HG02870 (cell line): ENCODE data around the gene TMED3.
"Not testable (repeated sequence)": the region's sequence is repeated elsewhere in the genome, so short reads cannot be mapped to it uniquely, and the experiment has no call there.

ENCODE experiments used
- ATAC-seq: cut with Tn5 transposase; IDR thresholded peaks from one replicate; pipeline ENCODE4 v1.9.1; 2021; ENCODE audit warnings: mild to moderate bottlenecking, moderate library complexity; ENCODE audit not compliant: unreplicated experiment

The TMED3 gene

DNA sequence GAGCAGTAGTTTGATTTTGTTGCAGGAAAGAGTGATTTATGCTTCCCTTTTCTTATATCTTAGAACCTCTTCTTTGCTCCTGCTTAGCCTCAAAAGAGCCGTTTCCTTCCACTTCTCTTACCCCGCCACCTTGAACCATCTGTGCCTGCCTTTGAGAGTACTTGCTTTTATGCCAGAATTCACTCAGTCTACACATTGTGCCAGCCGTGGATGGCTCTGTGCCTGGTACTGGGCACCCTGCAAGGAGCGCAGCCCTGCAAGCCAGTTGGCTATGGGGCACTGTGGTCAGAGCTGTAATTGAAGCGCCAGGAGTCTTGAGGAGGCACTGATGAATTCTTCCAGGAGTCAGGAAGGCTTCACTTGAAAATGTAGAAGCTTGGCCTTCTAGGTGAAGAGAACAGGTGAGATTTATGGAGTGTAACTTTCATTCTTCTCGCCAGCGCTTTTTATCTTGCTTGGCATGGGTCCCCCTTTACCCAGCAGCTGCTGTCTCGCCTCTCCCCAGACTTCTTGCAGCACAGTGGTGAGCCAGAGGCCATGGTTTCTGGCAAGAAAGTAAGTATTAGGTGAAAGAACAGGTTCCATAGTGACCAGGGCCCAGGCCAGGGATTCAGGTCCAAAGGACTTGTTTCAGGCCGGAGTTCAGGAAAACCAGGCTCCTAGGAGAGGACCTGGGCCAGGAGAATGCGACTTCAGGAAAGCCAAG, 4.9 kb downstream of the TMED3 start:
- no peak for ATAC-seq

DNA sequence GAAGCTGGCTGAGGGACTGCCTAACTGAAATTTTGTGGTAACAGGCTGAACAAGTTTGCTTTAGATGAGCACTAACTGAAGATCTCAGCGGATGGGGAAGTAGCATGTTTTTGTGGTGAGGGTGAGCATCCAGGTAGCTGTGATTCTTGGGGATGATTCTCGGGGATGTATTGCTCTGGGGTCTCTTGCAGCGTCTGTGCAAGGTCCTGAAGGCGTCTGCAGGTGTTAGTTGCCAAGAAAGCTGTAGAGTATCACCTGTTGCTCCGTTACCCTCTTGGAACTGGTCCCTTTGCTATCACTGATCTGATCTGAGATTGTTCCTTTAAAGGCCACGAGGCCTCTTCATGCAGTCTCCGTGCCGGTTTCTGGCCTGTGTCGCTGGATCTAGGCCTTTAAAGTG, 6.0 kb downstream of the TMED3 start:
- ATAC-seq: no peak

DNA sequence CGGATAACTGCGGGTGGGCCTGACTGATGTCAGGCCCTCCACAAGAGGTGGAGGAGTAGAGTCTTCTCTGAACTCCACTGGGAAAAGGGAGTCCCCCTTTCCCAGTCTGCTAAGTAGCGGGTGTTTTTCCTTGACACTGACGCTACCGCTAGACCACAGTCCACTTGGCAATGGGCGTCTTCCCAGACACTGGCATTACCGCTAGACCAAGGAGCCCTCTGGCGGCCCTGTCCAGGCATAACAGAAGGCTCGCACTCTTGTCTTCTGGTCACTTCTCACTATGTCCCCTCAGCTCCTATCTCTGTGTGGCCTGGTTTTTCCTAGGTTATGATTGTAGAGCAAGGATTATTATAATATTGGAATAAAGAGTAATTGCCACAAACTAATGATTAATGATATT, 9.1 kb downstream of the TMED3 start:
- not testable (repeated sequence) for ATAC-seq

DNA sequence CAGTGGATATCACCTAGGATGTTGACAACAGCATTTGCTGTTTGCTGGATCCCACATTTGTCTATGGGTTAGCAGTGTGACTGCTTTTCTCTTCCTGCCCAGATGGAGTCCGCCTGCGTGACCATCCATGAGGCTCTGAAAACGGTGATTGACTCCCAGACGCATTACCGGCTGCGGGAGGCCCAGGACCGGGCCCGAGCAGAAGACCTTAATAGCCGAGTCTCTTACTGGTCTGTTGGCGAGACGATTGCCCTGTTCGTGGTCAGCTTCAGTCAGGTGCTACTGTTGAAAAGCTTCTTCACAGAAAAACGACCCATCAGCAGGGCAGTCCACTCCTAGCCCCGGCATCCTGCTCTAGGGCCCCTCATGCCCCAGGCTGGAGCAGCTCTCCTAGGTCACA, 11.0 kb downstream of the TMED3 start:
- ATAC-seq: no peak

DNA sequence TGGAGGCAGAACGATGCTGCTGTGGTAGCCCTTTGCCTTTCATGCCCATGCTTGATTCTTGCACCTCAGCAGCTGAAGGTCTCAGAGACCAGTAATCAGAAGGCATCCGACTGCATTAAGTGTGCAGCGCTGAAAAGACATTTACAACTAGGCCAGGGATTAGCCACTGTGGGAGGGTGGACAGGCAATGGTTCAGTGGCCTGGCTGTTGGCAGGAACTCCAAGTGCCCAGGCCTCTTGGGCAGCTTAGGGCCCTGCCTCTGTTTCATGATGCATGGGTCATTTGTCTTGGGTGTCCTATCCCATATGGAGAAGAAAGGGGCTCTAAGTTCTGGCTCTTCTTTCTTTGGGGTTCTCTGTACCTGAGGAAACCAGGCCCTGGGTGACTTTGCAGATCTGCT, 11.4 kb downstream of the TMED3 start:
- ATAC-seq: no peak

DNA sequence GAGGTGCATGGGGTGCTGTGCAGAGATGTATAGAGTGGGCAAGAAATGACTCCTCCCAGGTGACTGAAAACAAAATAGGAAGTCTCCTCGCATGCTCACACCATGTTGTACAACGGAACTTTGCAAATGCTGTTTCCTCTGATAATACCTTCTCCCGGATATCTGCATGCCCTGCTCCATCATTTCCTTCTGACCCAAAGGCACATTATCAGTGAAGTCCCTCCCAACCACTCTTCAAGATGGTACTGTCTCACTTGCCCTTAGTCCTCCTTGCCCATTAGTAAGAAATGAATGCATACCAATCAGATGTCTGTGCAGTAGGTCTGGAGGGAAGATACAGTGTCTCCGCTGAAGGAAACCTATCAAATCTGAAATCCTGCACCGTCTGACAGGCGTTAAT, 12.0 kb downstream of the TMED3 start:
- ATAC-seq: no peak

DNA sequence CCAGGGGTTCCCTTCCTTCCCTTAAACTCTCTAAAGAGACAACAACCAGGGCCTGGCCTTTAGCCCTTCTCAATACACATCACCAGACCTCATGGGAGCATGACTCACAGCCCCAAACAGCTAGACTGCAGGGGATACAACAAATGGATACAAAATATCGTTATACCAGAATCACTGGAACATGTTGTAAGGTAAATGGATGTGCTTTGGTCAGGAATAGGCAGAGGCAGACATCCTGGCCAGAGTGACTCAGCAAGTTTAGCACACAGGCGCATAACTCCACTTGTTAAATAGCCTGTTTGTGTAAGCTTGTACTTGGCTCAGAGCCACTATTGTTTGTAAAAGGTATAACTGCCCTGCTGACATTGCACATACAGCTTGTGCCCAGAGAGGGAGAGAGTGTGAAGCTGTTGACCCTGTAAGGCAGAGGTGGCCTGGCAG, 18.3 kb downstream of the TMED3 start:
- no peak for ATAC-seq

DNA sequence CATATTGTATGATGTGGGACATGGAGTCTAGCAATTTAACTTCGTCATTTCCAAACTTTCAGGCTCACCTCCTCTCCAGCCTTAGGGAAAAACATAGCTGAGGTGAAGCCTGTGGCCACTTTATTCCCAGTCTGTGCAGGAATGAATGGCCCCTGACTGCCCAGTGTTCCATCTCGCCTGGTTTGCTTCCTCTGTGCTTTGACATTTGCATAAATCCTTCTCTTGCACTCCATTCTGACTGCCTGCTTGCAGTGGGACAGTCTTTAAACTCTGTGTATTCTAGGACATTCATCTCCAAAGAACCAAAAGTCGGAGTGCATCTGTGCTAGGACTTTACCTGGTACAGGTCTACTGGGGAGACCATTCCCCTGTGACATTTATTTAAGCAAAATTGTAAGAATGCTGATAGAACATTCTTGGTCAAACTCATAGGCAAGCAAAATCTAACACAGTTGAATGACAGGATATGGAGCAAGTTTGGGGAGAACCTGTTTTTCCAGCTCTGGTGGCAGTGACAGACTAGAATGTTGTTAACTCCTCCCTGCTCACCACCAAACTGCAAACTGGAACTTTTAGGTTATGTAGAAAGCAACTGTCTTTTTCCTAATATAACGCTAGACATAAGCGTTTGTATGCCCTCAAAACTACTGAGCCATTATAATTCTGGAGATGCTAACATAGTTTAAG, 22.1 kb downstream of the TMED3 start:
- ATAC-seq: no peak

DNA sequence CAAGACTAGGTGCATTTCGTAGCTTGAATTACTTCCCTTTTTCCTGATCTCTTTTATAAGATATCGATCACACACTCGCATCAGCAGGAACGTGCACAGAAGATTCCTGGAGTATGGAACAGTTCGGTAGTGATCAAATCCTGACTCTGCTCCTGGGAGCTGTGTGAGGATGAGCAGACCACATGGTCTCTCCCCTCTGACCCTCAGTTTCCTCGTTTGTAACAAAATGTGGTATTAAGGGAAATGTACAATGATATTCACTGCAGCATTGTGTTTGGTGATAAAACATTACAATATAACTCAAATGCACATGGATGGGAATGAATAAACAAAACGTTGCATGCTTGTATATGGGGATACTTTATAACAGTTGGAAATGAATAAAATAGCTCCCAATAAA, 26.7 kb downstream of the TMED3 start:
- no peak for ATAC-seq

DNA sequence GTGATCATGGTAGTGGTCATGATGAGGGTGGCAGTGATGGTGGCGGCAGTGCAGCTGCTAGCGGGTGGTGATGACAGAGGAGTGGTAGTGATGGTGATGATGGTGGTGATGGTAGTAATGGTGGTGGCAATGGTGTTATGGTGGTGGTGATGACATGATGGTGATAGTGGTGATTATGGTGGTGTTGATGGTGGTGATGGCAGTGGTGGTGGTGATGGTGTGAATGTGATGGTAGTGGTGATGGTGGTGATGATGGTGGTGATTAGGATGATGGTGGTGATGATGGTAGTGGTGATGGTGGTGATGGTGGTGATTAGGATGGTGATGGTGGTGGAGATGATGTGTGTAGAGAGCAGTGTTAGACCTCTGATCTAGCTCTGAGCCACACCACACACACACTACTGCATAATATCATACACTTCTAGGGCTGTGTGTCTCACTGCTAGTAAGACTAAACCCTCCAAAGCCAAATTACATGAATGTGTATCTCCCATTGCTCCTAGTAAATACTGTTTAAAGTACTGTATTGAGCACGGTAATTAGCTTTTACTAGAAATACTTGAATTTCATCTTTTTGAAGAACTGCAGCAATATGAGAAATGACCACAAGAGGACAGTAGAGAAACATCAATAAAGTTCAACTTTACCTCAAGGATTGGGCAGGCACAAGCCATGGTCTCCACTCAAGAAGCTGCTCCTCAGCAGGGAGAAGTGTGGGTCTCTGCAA, 28.8 kb downstream of the TMED3 start:
- ATAC-seq: no peak

DNA sequence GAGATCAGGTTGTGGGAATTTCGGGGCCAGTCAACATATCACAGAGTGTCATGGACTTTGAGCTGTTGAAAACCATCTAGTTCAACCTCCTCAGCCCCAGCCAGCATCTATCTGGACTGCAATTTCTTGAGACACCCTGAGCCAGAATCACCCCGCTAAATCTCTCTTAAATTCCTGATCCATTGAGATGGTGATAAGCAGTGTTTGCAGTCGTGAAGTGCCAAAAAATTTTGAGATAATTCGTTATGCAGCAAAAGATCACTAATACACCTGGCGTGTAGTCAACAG, 29.3 kb downstream of the TMED3 start:
- ATAC-seq: no peak

DNA sequence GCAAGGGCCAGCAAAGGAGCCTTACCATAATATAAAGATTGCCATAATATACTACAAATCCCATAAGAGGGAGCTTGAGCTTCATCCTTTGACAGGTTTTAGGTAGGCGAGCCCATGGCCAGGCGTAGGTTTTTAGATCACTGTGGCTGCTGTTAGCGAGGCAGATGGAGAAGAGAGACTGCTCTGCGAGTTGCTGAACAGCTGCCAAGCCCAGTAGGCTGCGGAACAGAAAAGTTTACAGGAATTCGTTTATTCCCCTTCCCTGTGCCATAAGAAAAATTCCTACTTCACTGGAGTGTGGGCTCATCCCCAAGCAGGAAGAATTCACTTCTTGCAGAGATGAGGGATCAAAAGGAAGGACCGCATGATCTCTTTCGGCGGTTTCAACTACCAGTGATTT, 30.5 kb downstream of the TMED3 start:
- no peak for ATAC-seq

DNA sequence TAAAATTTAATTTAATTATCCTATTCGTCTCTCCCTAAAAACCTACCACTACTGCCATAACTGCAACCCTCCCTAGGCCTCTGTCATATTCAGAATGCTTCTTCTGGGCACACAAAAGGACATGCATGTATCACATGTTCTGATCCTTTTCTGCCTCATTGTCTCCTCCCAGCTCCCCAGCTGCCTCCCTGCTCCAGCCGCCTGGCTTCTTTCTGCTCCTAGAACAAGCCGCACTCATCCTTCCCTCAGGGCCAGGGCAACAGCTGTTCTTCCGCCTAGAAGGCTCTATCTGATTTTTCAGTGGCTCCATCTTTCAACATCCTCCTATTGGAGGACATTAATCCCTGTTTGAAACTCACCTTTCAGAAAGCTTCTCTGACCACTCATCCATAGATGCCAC, 38.6 kb downstream of the TMED3 start:
- no peak for ATAC-seq

DNA sequence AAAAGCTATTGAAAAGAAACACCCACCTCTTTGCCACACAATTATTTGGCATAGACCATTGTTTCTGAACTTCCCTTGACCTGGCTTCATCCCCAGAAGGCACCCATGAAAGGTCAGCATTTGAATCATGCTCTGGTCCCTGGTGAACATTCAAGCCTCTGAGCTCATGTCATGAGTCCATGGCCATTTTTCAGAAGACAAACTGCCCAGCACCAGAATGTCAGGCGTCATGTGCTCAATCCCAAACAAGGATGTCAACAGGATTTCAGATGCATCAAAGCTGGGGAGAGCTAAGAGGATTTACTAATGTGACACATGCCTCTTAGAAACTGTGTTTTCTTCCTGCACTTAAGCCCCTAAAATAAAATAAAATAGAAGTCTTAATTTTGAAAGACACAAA, 41.3 kb downstream of the TMED3 start:
- no peak for ATAC-seq

DNA sequence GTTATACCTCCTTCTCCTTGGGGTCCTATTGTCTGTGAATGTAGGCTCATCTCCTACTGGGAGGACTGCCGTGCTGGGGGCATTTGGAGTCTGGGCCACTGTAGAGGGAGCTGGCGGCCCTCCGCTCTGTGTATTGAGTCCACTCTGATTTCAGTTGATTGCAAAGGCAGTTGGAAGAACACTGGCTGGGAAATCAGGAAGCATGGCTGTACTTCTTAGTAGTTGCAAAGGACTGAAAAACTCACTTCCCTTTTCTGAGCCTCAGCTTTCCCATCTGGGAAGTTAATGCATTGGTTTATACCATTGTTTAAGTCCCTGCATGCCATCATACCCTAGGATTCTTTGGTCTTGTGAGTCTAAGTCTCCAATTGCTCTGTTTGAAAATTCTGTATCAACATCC, 46.7 kb downstream of the TMED3 start:
- ATAC-seq: no peak

DNA sequence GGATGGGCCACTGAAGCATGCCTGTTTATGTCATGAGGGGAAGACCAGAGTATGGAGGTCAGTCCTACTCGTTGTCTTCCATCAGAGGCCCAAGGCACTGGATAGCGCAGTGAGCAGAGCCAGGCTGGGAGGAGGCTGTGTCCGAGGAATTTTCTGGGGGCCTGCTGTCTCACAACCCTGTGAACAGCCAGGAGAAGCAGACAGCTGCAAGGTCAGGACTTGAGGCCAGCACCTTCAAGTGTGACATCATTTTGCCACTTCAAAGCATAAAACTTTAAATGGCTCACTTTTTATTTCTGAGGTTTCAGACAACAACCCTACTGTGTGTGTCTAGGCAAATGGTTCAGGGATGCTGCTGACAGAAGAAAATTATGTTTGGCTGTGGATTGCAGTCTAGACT, 47.2 kb downstream of the TMED3 start:
- ATAC-seq: no peak

DNA sequence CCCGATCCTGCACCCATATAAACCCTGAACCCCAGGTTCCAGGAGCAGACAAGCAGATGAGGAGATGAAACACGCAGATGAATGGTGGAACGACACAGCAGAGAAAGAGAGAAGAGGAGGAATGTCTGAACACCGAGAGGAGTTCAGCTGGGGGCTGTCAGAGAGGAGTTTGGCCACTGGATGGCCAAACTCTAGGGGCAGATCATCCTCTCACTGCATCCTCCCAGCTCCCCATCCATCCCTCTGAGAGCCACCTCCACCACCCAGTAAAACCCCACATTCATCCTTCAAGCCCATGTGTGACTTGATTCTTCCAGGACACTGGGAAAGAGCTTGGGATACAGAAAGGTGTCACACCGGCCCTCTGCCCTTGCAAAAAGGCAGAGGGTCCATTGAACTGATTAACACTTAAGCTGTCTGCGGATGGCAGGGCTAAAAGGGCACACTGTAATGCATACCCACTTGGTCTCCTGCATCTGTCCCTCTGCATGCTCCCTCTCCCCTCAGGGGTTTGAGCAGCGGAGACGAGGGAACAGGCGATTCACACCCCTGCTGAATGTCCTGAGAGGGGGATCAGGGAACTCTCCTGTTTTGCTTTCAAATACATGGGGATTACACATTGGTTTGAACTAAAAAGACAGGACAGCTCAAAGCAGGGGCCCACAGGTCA, 53.8 kb downstream of the TMED3 start:
- no peak for ATAC-seq

DNA sequence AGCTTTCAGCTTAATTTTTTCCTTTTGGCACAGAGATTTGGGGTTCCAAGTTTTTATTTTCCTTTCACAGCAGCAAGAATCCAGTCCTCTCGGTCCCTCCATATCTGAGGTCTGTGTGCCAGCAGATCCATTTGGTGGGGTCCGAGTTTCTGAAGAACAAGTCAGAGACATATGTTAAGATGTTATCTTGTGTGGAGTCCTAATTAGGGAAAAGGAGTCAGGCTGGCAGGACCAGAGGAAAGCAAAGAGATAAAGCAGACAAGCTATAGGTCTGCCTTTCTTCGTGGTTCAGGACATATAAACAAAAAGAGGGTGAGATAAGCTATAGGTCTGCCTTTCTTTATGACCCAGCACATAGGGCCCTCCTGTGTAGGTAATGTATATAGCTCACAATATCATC, 54.9 kb downstream of the TMED3 start:
- ATAC-seq: no peak

DNA sequence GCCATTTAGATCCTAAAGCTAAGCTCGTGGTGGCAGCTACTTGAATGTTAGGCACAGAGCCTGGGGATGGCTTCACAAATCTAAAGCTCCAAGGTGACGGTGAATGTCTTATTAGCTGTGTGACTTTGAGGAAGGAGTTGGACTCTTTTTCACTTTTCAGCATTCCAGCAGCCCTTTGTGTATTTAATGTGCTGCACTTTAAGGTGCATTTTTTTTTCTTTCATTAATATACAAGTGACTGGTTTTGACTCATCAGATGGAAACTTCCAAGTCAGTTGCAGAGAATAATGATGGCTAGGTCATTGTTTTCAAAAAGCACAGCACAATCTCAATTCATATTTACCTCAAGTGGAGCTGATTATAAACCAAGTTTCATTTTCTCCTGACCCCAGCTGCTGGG, 55.8 kb downstream of the TMED3 start:
- no peak for ATAC-seq

DNA sequence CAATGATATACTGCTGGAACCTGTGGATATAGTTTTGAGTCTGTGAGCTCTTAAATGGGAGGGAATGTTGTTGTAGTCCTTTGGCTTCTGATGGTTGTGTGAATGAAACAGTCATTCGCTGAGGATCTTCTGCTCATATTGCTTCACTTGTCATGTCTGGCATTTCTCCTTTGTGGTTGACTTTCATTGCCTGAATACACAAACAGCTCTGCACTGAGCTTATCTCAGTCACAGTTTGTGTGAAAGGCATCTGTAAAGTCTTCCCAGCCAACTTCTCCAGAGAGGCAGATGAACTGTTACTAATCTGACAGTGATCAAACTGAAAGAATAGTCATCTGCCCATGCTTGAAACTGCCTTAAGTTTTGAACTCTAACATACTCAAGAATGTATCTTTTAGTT, 59.8 kb downstream of the TMED3 start:
- no peak for ATAC-seq

DNA sequence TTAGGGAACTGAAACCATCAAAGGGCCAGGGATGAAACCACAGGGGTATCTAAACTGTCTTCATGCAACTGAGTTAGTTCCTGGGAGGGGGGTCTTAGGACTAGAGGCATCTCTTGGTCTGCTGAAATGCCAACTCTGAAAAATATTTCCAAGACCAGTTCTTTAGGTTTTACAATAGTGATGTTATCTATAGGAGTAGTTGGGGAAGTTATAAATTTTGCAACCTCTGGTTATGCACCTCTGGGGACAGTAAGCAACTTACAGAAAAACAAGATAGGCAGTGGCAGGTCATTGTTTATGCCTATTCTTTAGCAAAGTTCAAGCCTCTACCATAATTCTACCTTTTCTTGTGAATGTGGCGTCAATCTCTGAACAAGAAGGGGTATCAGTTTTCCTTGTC, 60.7 kb downstream of the TMED3 start:
- ATAC-seq: no peak

DNA sequence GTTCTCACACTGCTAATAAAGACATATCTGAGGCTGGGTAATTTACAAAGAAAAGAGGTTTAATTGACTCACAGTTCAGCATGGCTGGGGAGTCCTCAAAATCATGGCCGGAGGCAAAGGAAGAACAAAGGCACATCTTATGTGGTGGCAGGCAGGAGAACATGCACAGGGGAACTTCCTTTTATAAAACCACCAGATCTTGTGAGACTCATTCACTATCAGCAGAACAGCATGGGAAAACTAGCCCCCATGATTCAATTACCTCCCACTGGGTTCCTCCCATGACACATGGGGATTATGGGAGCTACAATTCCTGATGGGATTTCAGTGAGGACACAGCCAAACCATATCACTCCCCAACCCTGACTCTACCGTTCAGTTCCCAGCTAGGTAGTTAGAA, 61.5 kb downstream of the TMED3 start:
- ATAC-seq: no peak
